GM23338 (cell line): Measurements from ENCODE around the gene OPN1MW. TPM values are rescaled to one million over a fixed set of nuclear protein-coding genes. Genes with fewer than 3 reads are reported as not detected.

ENCODE experiments used
- ATAC-seq: fragments of 200-7000 bp; cut with Tn5 transposase; 3 replicates; pipeline ENCODE4 v1.9.1; 2020
- DNase-seq: peaks from one replicate; pipeline ENCODE4 v3.0.0-alpha.2; 2015; ENCODE audit warnings: low spot score
- H2AFZ ChIP-seq: fragments of 200-600 bp; sonication (generic); 2 replicates; pipeline ENCODE4 v1.8.0; 2016; ENCODE audit warnings: antibody characterized with exemption, mild to moderate bottlenecking, moderate library complexity
- H3F3A ChIP-seq: fragments of 200-600 bp; sonication (generic); replicated peaks from 2 replicates; pipeline ENCODE4 v1.8.0; 2017; ENCODE audit warnings: antibody characterized with exemption, mixed run types, low read depth
- H3K27ac ChIP-seq: fragments of 200-600 bp; sonication (generic); 2 replicates; pipeline ENCODE4 v1.6.1; 2016; ENCODE audit warnings: low read depth
- H3K27me3 ChIP-seq: fragments of 200-600 bp; sonication (generic); 2 replicates; pipeline ENCODE4 v1.8.0; 2016; ENCODE audit warnings: mild to moderate bottlenecking, mixed run types, moderate library complexity; ENCODE audit not compliant: insufficient read depth
- H3K36me3 ChIP-seq: fragments of 200-600 bp; sonication (generic); 2 replicates; pipeline ENCODE4 v1.8.0; 2016; ENCODE audit warnings: mild to moderate bottlenecking; ENCODE audit not compliant: insufficient read depth
- H3K4me1 ChIP-seq: fragments of 200-600 bp; sonication (generic); 2 replicates; pipeline ENCODE4 v1.8.0; 2016; ENCODE audit warnings: mild to moderate bottlenecking, moderate library complexity; ENCODE audit not compliant: insufficient read depth
- H3K4me2 ChIP-seq: fragments of 200-600 bp; sonication (generic); 2 replicates; pipeline ENCODE4 v1.7.1; 2017; ENCODE audit warnings: mixed run types
- H3K4me3 ChIP-seq: fragments of 200-600 bp; sonication (generic); 2 replicates; pipeline ENCODE4 v1.6.1; 2016; ENCODE audit warnings: mixed run types
- H3K79me2 ChIP-seq: fragments of 200-600 bp; sonication (generic); replicated peaks from 2 replicates; pipeline ENCODE4 v1.8.0; 2017; ENCODE audit warnings: mild to moderate bottlenecking; ENCODE audit not compliant: insufficient read depth
- H3K9me2 ChIP-seq: fragments of 200-600 bp; sonication (generic); 2 replicates; pipeline ENCODE4 v1.8.0; 2017; ENCODE audit not compliant: insufficient read depth
- H4K20me1 ChIP-seq: fragments of 200-600 bp; sonication (generic); replicated peaks from 2 replicates; pipeline ENCODE4 v1.8.0; 2017; ENCODE audit warnings: mild to moderate bottlenecking; ENCODE audit not compliant: insufficient read depth
- H3K27ac Mint-ChIP-seq: 2 replicates; pipeline ENCODE4 v1.8.0; 2020; ENCODE audit warnings: inconsistent platforms, mild to moderate bottlenecking, moderate library complexity, mixed read lengths
- H3K27me3 Mint-ChIP-seq: 3 replicates; pipeline ENCODE4 v1.8.0; 2022; ENCODE audit warnings: low read depth, mild to moderate bottlenecking, moderate library complexity, mixed read lengths, inconsistent platforms; ENCODE audit not compliant: insufficient read depth, poor library complexity
- H3K36me3 Mint-ChIP-seq: 3 replicates; pipeline ENCODE4 v1.8.0; 2021; ENCODE audit warnings: low read depth, mild to moderate bottlenecking, inconsistent platforms, moderate library complexity, mixed read lengths
- H3K4me1 Mint-ChIP-seq: 3 replicates; pipeline ENCODE4 v1.8.0; 2020; ENCODE audit warnings: mild to moderate bottlenecking, inconsistent platforms, mixed read lengths
- H3K4me3 Mint-ChIP-seq: 3 replicates; pipeline ENCODE4 v1.8.0; 2021; ENCODE audit warnings: moderate library complexity, mild to moderate bottlenecking, inconsistent platforms, mixed read lengths
- H3K9me3 Mint-ChIP-seq: 3 replicates; pipeline ENCODE4 v1.8.0; 2020; ENCODE audit warnings: moderate library complexity, mild to moderate bottlenecking, inconsistent platforms, mixed read lengths
- CREB1 ChIP-seq: fragments of 250-450 bp; sonication (Bioruptor Pico); IDR thresholded peaks from 2 replicates; pipeline ENCODE4 v1.5.0; 2020; ENCODE audit warnings: low read depth, mild to moderate bottlenecking, moderate library complexity
- CTCF ChIP-seq, 2 experiments: fragments of 200-600 bp in 1 of 2; sonication (generic) in 1 of 2; conservative IDR thresholded peaks; 2 replicates each; pipeline versions ENCODE4 v1.5.1 to v1.6.1; 2016 to 2017; ENCODE audit warnings: antibody characterized with exemption in 2 of 2, low read depth in 2 of 2, mild to moderate bottlenecking in 2 of 2, moderate library complexity in 1 of 2
- ETS1 ChIP-seq: IDR thresholded peaks from 2 replicates; pipeline ENCODE4 v1.6.1; 2016; ENCODE audit warnings: antibody characterized with exemption
- EZH2 ChIP-seq: fragments of 200-600 bp; sonication (generic); IDR thresholded peaks from one replicate; pipeline ENCODE4 v1.8.0; 2017; ENCODE audit warnings: antibody characterized with exemption, mild to moderate bottlenecking, low read depth; ENCODE audit not compliant: unreplicated experiment
- EZH2phosphoT487 ChIP-seq: fragments of 200-600 bp; sonication (generic); IDR thresholded peaks from one replicate; pipeline ENCODE4 v1.8.1; 2018; ENCODE audit warnings: antibody characterized with exemption; ENCODE audit not compliant: unreplicated experiment
- JUNB ChIP-seq: IDR thresholded peaks from one replicate; pipeline ENCODE4 v1.6.1; 2016; ENCODE audit warnings: antibody characterized with exemption; ENCODE audit not compliant: unreplicated experiment
- NANOG ChIP-seq: IDR thresholded peaks from 2 replicates; pipeline ENCODE4 v1.6.1; 2016; ENCODE audit warnings: antibody characterized with exemption, borderline replicate concordance
- POLR2AphosphoS5 ChIP-seq: IDR thresholded peaks from 2 replicates; pipeline ENCODE4 v1.6.1; 2016; ENCODE audit warnings: antibody characterized with exemption, low read depth
- REST ChIP-seq: IDR thresholded peaks from one replicate; pipeline ENCODE4 v1.6.1; 2018; ENCODE audit warnings: antibody characterized with exemption; ENCODE audit not compliant: unreplicated experiment
- STAT1 ChIP-seq: IDR thresholded peaks from one replicate; pipeline ENCODE4 v1.6.1; 2016; ENCODE audit warnings: antibody characterized with exemption; ENCODE audit not compliant: unreplicated experiment
- ZNF114 ChIP-seq: fragments of 250-450 bp; sonication (Bioruptor Pico); IDR thresholded peaks from 2 replicates; pipeline ENCODE4 v1.5.0; 2020; ENCODE audit warnings: mild to moderate bottlenecking, moderate library complexity
- ZNF331 ChIP-seq: fragments of 250-450 bp; sonication (Bioruptor Pico); IDR thresholded peaks from 2 replicates; pipeline ENCODE4 v1.5.0; 2020; ENCODE audit warnings: low read depth, mild to moderate bottlenecking, moderate library complexity
- ZNF462 ChIP-seq: fragments of 250-450 bp; sonication (Bioruptor Pico); IDR thresholded peaks from 2 replicates; pipeline ENCODE4 v1.5.0; 2020; ENCODE audit warnings: mild to moderate bottlenecking, moderate library complexity
- polyA plus RNA-seq: library from polyadenylated mRNA; unstranded; fragments of >200 nt; fragmentation: Nextera tagmentation; extraction: Ambion mirVana; gene quantifications from 2 replicates; pipeline ENCODE4 v1.2.1, GENCODE V29; 2016
- total RNA-seq: library from RNA; depleted of rRNA; stranded (reverse); fragments of >200 nt; shearing (Covaris generic); gene quantifications from 2 replicates; pipeline ENCODE4 v1.2.3, GENCODE V29; 2014

OPN1MW gene
- total and polyA plus RNA-seq, 2 experiments from 2014 or later: not detected

- Mint-ChIP-seq H3K27ac (no peak overlapping the region), H3K9me3 (no peaks in the 10 kb centered on the region; the same call in 2 of the 3 replicates)
- no peaks in the 10 kb centered on the region for H3K9me2 ChIP-seq
Observed at GRCh38 chrX:154142386-154142785, 40.0 kb upstream of the OPN1MW start.

More at GRCh38 chrX:154142386-154142785, 40.0 kb upstream of the OPN1MW start:
- H4K20me1 ChIP-seq: no peaks in the 10 kb centered on the region
- Mint-ChIP-seq H3K36me3 (no peaks in the 10 kb centered on the region), H3K4me3 (no peak overlapping the region), H3K4me1 (no peaks in the 10 kb centered on the region), H3K27me3 (peaks cover 4% of the 10 kb centered on the region)
- ATAC-seq: no peak
- H3K4me2 ChIP-seq: no peak overlapping the region
- H2AFZ ChIP-seq: no peak overlapping the region
- DNase-seq: no peak
- H3K36me3 ChIP-seq: no peaks in the 10 kb centered on the region
- H3K79me2 ChIP-seq: no peaks in the 10 kb centered on the region
- H3K27ac ChIP-seq: no peak overlapping the region
- H3K4me3 ChIP-seq: no peak overlapping the region
- TF ChIP-seq EZH2 (no peak), EZH2phosphoT487 (no peak), REST (no peak), POLR2AphosphoS5 (no peak), CTCF (conservative IDR thresholded peaks at IDR 0.05; ENCODE audit: low read depth in 2 of 2) (no peak), ZNF462 (no peak), JUNB (no peak), ZNF331 (CRISPR knock-in tag) (no peak), ZNF114 (CRISPR knock-in tag) (no peak), ETS1 (no peak), STAT1 (no peak), CREB1 (CRISPR knock-in tag) (no peak), NANOG (no peak)
- H3F3A ChIP-seq: no peaks in the 10 kb centered on the region
- no peaks in the 10 kb centered on the region for H3K4me1 ChIP-seq
- no peaks in the 10 kb centered on the region for H3K27me3 ChIP-seq
